IMR-90 (cell line): ENCODE results near the gene LMAN2. TPM values are rescaled to one million over a fixed set of nuclear protein-coding genes. Genes with fewer than 3 reads are reported as not detected.

ENCODE experiments used
- ATAC-seq: fragments of 200-7000 bp; cut with Tn5 transposase; 2 replicates; pipeline ENCODE4 v1.9.1; 2020; ENCODE audit warnings: low read depth, mild to moderate bottlenecking, moderate library complexity
- BruUV-seq: library from RNA; stranded (reverse); fragments of 400-500 nt; replicated peaks from 2 replicates; lab custom pipeline; 2021; lab: Mats Ljungman, UMichigan
- CTCF ChIA-PET: fragments of 300-600 bp; formaldehyde crosslinking; extraction: SDS; loops from one replicate; lab custom pipeline; 2021; ENCODE audit warnings: antibody characterized with exemption; lab: Yijun Ruan, JAX
- POLR2A ChIA-PET: fragments of 300-600 bp; sonication (Branson Sonifier 250); formaldehyde crosslinking; loops from one replicate; lab custom pipeline; 2022; ENCODE audit warnings: antibody characterized with exemption; ENCODE audit not compliant: unreplicated experiment; lab: Charles Lee
- DNase-seq: peaks from one replicate; pipeline ENCODE4 v3.0.0; 2013
- H2AFZ ChIP-seq: replicated peaks from 2 replicates; pipeline ENCODE3; 2013; ENCODE audit warnings: low read length, mild to moderate bottlenecking; ENCODE audit not compliant: poor library complexity
- H2AK5ac ChIP-seq: 2 replicates; pipeline ENCODE4 v1.6.1; 2013; ENCODE audit warnings: low read depth, low read length, inconsistent platforms
- H2AK9ac ChIP-seq: replicated peaks from 2 replicates; pipeline ENCODE3; 2013; ENCODE audit warnings: mild to moderate bottlenecking, low read depth, low read length, moderate library complexity; ENCODE audit not compliant: poor library complexity
- H2BK120ac ChIP-seq: 2 replicates; pipeline ENCODE4 v1.6.1; 2013; ENCODE audit warnings: low read depth, low read length, inconsistent platforms
- H2BK15ac ChIP-seq: 3 replicates; pipeline ENCODE4 v1.6.1; 2013; ENCODE audit warnings: low read depth, low read length, inconsistent platforms
- H2BK20ac ChIP-seq: 2 replicates; pipeline ENCODE4 v1.6.1; 2013; ENCODE audit warnings: low read depth, mild to moderate bottlenecking, inconsistent platforms, low read length, moderate library complexity
- H2BK5ac ChIP-seq: 2 replicates; pipeline ENCODE4 v1.6.1; 2013; ENCODE audit warnings: mild to moderate bottlenecking, low read depth, low read length, inconsistent platforms; ENCODE audit not compliant: poor library complexity, severe bottlenecking
- H3K14ac ChIP-seq: replicated peaks from 2 replicates; pipeline ENCODE4 v1.6.1; 2013; ENCODE audit warnings: low read depth, low read length, inconsistent platforms
- H3K18ac ChIP-seq: 2 replicates; pipeline ENCODE4 v1.6.1; 2013; ENCODE audit warnings: low read depth, low read length, control low read depth
- H3K23ac ChIP-seq: 2 replicates; pipeline ENCODE4 v1.6.1; 2013; ENCODE audit warnings: low read depth, low read length, inconsistent platforms
- H3K27ac ChIP-seq: 2 replicates; pipeline ENCODE4 v1.5.1; 2013; ENCODE audit warnings: mild to moderate bottlenecking, control low read depth, low read length; ENCODE audit not compliant: insufficient read depth
- H3K27me3 ChIP-seq: 2 replicates; pipeline ENCODE4 v1.6.1; 2013; ENCODE audit warnings: low read length; ENCODE audit not compliant: control insufficient read depth, insufficient read depth
- H3K36me3 ChIP-seq: 2 replicates; pipeline ENCODE4 v1.6.1; 2013; ENCODE audit warnings: low read length, mixed read lengths; ENCODE audit not compliant: control insufficient read depth, insufficient read depth
- H3K4ac ChIP-seq: 2 replicates; pipeline ENCODE4 v1.6.1; 2013; ENCODE audit warnings: low read depth, low read length, inconsistent platforms
- H3K4me1 ChIP-seq: 2 replicates; pipeline ENCODE4 v1.6.1; 2013; ENCODE audit warnings: low read length, mixed read lengths; ENCODE audit not compliant: control insufficient read depth, insufficient read depth
- H3K4me2 ChIP-seq: 2 replicates; pipeline ENCODE4 v1.6.1; 2013; ENCODE audit warnings: low read depth, mild to moderate bottlenecking, control low read depth, low read length, moderate library complexity
- H3K4me3 ChIP-seq: 2 replicates; pipeline ENCODE4 v1.5.1; 2013; ENCODE audit warnings: low read depth, mild to moderate bottlenecking, control low read depth, low read length, moderate library complexity; ENCODE audit not compliant: insufficient read depth
- H3K56ac ChIP-seq: 2 replicates; pipeline ENCODE4 v1.6.1; 2013; ENCODE audit warnings: low read length, inconsistent platforms; ENCODE audit not compliant: insufficient read depth; ENCODE audit errors: extremely low read depth
- H3K79me1 ChIP-seq, 2 experiments: 2 replicates each; pipeline ENCODE4 v1.6.1; 2013; ENCODE audit warnings: low read length in 2 of 2, inconsistent platforms in 1 of 2, low read depth in 1 of 2
- H3K9ac ChIP-seq: 2 replicates; pipeline ENCODE4 v1.6.1; 2013; ENCODE audit warnings: low read depth, low read length, control low read depth
- H3K9me1 ChIP-seq: 2 replicates; pipeline ENCODE4 v1.6.1; 2013; ENCODE audit warnings: low read length, inconsistent platforms; ENCODE audit not compliant: insufficient read depth
- H3K9me3 ChIP-seq: 2 replicates; pipeline ENCODE4 v1.6.1; 2013; ENCODE audit warnings: low read length; ENCODE audit not compliant: control insufficient read depth, insufficient read depth
- H4K20me1 ChIP-seq: 2 replicates; pipeline ENCODE4 v1.6.1; 2013; ENCODE audit warnings: low read length, inconsistent platforms; ENCODE audit not compliant: insufficient read depth
- H4K5ac ChIP-seq: 2 replicates; pipeline ENCODE4 v1.6.1; 2013; ENCODE audit warnings: mild to moderate bottlenecking, low read depth, low read length, control low read depth
- H4K8ac ChIP-seq, 2 experiments: 2 replicates each; pipeline ENCODE4 v1.6.1; 2013; ENCODE audit warnings: low read depth in 2 of 2, low read length in 2 of 2, control low read depth in 1 of 2, inconsistent platforms in 1 of 2
- H4K91ac ChIP-seq: 2 replicates; pipeline ENCODE4 v1.6.1; 2013; ENCODE audit warnings: low read depth, low read length, inconsistent platforms; ENCODE audit not compliant: insufficient read depth
- FOS ChIP-seq: fragments of 150-350 bp; IDR thresholded peaks from 2 replicates; pipeline ENCODE4 v1.6.1; 2016; ENCODE audit warnings: low read depth, low read length
- MAFK ChIP-seq: IDR thresholded peaks from 2 replicates; pipeline ENCODE4 v1.6.1; 2012; ENCODE audit warnings: low read depth, low read length, improper control_type of control experiment
- MAZ ChIP-seq: IDR thresholded peaks from 2 replicates; pipeline ENCODE4 v1.6.1; 2012; ENCODE audit warnings: low read depth, mild to moderate bottlenecking, low read length, improper control_type of control experiment, moderate library complexity, borderline replicate concordance
- NFE2L2 ChIP-seq: fragments of 150-350 bp; IDR thresholded peaks from 2 replicates; pipeline ENCODE4 v1.6.1; 2016; ENCODE audit warnings: low read depth, mild to moderate bottlenecking, low read length
- SMC3 ChIP-seq: fragments of 150-350 bp; IDR thresholded peaks from 2 replicates; pipeline ENCODE4 v1.6.1; 2016; ENCODE audit warnings: low read depth, mild to moderate bottlenecking, antibody characterized with exemption, low read length, moderate library complexity
- WGBS, 2 experiments: methylation state at CpG; one replicate each; pipeline versions ENCODE4 v1.1.5 to v1.1.7; 2013; ENCODE audit warnings: missing lambda C conversion rate in 2 of 2; ENCODE audit not compliant: insufficient read length in 1 of 2; ENCODE audit errors: extremely low coverage in 2 of 2; 5-methylcytosine and 5-hydroxymethylcytosine counted together
- dilution Hi-C: fragments of 300-500 bp; cut with HindIII; formaldehyde crosslinking; loops from one replicate; pipeline ENCODE4 v1.14.3; 2018; ENCODE audit warnings: low sequenced_read_pairs; ENCODE audit not compliant: unreplicated experiment
- in situ Hi-C: fragments of 300-500 bp; cut with MboI; formaldehyde crosslinking; loops from 3 replicates; pipeline ENCODE4 v1.14.3; 2019; ENCODE audit warnings: low sequenced_read_pairs, inconsistent platforms, mixed read lengths
- intact Hi-C: fragments of 100-400 bp; cut with micrococcal nuclease; formaldehyde crosslinking; loops from 2 replicates; pipeline ENCODE4 v1.10.0; 2022
- polyA plus RNA-seq, 3 experiments: library from polyadenylated mRNA; depleted of rRNA; stranded (reverse); fragments of >200 nt; gene quantifications; 2 replicates each; pipeline ENCODE4 v1.2.3, GENCODE V29; 2012; ENCODE audit warnings: low replicate concordance in 1 of 3
- total RNA-seq: library from RNA; depleted of rRNA; stranded (reverse); fragments of >200 nt; gene quantifications from 2 replicates; pipeline ENCODE4 v1.2.3, GENCODE V29; 2012

The LMAN2 gene
- total and polyA plus RNA-seq, 2 of the 4 experiments (the other 2 are of a cell fraction) = 253 to 303 TPM

DNA sequence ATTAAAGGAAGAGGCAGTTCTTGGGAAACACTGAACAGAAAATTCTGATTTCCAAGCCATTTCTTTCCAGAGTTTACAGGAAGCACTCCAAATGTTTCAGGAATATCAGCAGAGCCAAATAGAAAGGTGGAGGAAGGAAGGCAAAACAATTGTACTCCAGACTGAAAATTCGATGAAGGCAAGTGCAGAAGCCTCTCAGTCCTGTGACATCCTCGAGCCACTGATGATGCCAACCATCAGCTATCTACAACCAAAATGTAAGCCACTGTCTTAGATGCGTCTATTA, 2.2 kb downstream of the LMAN2 start:
- no peak overlapping the region; the same call in 1 of the 2 replicates for H3K4me2 ChIP-seq

More for the DNA sequence above, 2.2 kb downstream of the LMAN2 start:
- ChIA-PET CTCF (interaction anchor here (0.7 to 0.9 kb wide), 2 partner anchors 20 to 114 kb away, joined by 4 to 7 read pairs; no protein-coding TSS in a partner anchor), POLR2A (no interaction called here)
- no peak overlapping the region for H3K4ac ChIP-seq
- H2BK120ac ChIP-seq = no peak overlapping the region
- peaks cover 7% of the 10 kb centered on the region; the same call in 1 of the 2 replicates for H3K36me3 ChIP-seq
- no peak overlapping the region for H2BK20ac ChIP-seq
- no peak overlapping the region for H3K14ac ChIP-seq
- no peak overlapping the region for H2BK5ac ChIP-seq
- no peaks in the 10 kb centered on the region for H3K9me3 ChIP-seq
- BruUV-seq = TSS peak; percentile 27
- H3K23ac ChIP-seq = no peak overlapping the region
- H3K27ac ChIP-seq = no peak overlapping the region
- H4K91ac ChIP-seq = no peak overlapping the region
- no peak overlapping the region for H2AK9ac ChIP-seq
- peaks cover 40 to 46% of the 10 kb centered on the region in 2 experiments for H3K79me1 ChIP-seq
- H3K9me1 ChIP-seq = peaks cover 10% of the 10 kb centered on the region; the same call in 1 of the 2 replicates
- no peak overlapping the region for H4K8ac ChIP-seq
- H3K56ac ChIP-seq = no peak overlapping the region
- in situ Hi-C loops = no loop called here
- peaks cover 24% of the 10 kb centered on the region for H3K4me1 ChIP-seq
- H2BK15ac ChIP-seq = no peak overlapping the region
- no peaks in the 10 kb centered on the region for H3K27me3 ChIP-seq
- intact Hi-C loops = no loop called here
- no peak overlapping the region for H4K5ac ChIP-seq
- H2AK5ac ChIP-seq = no peak overlapping the region
- no peak for TF ChIP-seq MAFK
- TF ChIP-seq SMC3 = no peak
- TF ChIP-seq FOS = no peak
- no peak for TF ChIP-seq MAZ
- TF ChIP-seq NFE2L2 = no peak
- no peak for ATAC-seq
- H3K4me3 ChIP-seq = no peak overlapping the region
- no peak for DNase-seq
- WGBS, 2 experiments = 80% methylated on average over 1 of the region's 3 CpGs; no CpG with 5 or more reads in 1 of the 2 experiments
- no peak overlapping the region for H3K9ac ChIP-seq
- dilution Hi-C loops = no loop called here
- H4K20me1 ChIP-seq = peaks cover 12% of the 10 kb centered on the region
- H3K18ac ChIP-seq = no peak overlapping the region
- no peak overlapping the region for H2AFZ ChIP-seq
